Stimulated activated CD8-positive, alpha-beta memory T cell treated with anti-CD3 and anti-CD28 coated beads, Interleukin-15, amount 100 ng/mL, for 48 hours (primary cell): ENCODE data around the gene MAPK8IP1.

Experiments
- DNase-seq, 2 donors: peaks; one replicate each; pipeline ENCODE4 v3.0.0-alpha.2; 2020; ENCODE audit warnings: low read depth in 2 of 2

Gene MAPK8IP1

GRCh38 chr11:45945397-45945999 is 60.0 kb downstream of the MAPK8IP1 start:
- DNase-seq = no peak

GRCh38 chr11:45947885-45948284 is 62.4 kb downstream of the MAPK8IP1 start:
- no peak for DNase-seq

GRCh38 chr11:45948356-45948755 is 62.9 kb downstream of the MAPK8IP1 start:
- DNase-seq = no peak

- DNase-seq = no peak
These were observed 64.5 kb downstream of the MAPK8IP1 start for GRCh38 chr11:45949992-45950407.
